HCT116 (cell line): ENCODE results near the gene SMARCA4.

Source experiments
- CTCF ChIP-seq, 3 experiments: fragments of 200-600 bp in 1 of 3; sonication (generic) in 1 of 3; IDR thresholded peaks in 2 of 3; conservative IDR thresholded peaks in 1 of 3; 2 replicates each; pipeline ENCODE4 v1.5.1; 2012 to 2017; ENCODE audit warnings: low read depth in 2 of 3, low read length in 2 of 3, antibody characterized with exemption in 1 of 3, borderline replicate concordance in 1 of 3, control low read depth in 1 of 3, mild to moderate bottlenecking in 1 of 3, mixed read lengths in 1 of 3, mixed run types in 1 of 3, moderate library complexity in 1 of 3; ENCODE audit not compliant: insufficient read depth in 1 of 3
- EZH2 ChIP-seq: fragments of 200-600 bp; sonication (generic); IDR thresholded peaks from 2 replicates; pipeline ENCODE4 v1.6.1; 2017; ENCODE audit warnings: antibody characterized with exemption, mixed run types
- JUND ChIP-seq: IDR thresholded peaks from 2 replicates; pipeline ENCODE4 v1.6.1; 2012
- POLR2A ChIP-seq: IDR thresholded peaks from 2 replicates; pipeline ENCODE4 v1.7.0; 2011; ENCODE audit warnings: borderline replicate concordance; ENCODE audit not compliant: insufficient read depth, insufficient read length; ENCODE audit errors: extremely low read depth
- POLR2AphosphoS5 ChIP-seq: IDR thresholded peaks from 2 replicates; pipeline ENCODE4 v1.6.1; 2011; ENCODE audit warnings: mild to moderate bottlenecking, low read depth, low read length, moderate library complexity
- RAD21 ChIP-seq: IDR thresholded peaks from 2 replicates; pipeline ENCODE4 v1.6.1; 2012; ENCODE audit warnings: low read depth, mild to moderate bottlenecking

- TF ChIP-seq CTCF (IDR thresholded peaks at IDR 0.05 in 2 of 3, conservative IDR thresholded peaks at IDR 0.05 in 1 of 3; ENCODE audit: borderline replicate concordance in 1 of 3, insufficient read depth in 1 of 3, low read depth in 2 of 3, low read length in 2 of 3) (no peak), RAD21 (no peak), POLR2AphosphoS5 (no peak), POLR2A (no peak), JUND (no peak), EZH2 (no peak)
These were observed 58.4 kb downstream of the SMARCA4 start for GRCh38 chr19:11019262-11019661.
